ENCODE measurements around the gene PKNOX2.

Gene PKNOX2

DNA sequence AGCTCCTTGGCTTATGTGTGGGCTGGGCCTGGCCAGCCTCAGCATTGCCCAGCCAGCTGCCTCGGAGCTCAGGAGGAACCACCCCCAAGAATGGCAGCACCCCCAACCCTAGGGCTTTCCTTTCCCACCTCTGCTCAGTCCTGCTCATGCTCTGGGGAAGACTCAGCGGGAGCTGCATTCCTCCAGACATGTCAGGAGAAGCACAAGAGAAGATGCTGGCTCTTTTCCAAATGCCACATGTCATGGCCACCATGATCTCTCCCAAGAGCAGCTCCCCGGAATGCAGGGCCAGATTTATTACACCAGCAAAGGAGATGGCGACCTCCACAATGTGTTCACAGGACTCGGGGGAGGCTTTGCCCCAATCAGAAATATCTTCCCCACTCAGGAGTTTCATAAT, 143.7 kb downstream of the PKNOX2 start:
- TF ChIP-seq, protein P1, sequence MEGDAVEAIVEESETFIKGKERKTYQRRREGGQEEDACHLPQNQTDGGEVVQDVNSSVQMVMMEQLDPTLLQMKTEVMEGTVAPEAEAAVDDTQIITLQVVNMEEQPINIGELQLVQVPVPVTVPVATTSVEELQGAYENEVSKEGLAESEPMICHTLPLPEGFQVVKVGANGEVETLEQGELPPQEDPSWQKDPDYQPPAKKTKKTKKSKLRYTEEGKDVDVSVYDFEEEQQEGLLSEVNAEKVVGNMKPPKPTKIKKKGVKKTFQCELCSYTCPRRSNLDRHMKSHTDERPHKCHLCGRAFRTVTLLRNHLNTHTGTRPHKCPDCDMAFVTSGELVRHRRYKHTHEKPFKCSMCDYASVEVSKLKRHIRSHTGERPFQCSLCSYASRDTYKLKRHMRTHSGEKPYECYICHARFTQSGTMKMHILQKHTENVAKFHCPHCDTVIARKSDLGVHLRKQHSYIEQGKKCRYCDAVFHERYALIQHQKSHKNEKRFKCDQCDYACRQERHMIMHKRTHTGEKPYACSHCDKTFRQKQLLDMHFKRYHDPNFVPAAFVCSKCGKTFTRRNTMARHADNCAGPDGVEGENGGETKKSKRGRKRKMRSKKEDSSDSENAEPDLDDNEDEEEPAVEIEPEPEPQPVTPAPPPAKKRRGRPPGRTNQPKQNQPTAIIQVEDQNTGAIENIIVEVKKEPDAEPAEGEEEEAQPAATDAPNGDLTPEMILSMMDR (IDR thresholded peaks at IDR 0.05; ENCODE audit: low read depth, low read length, missing control alignments) = no peak
- H3K4me3 ChIP-seq (ENCODE audit: low read depth, low read length) = no peak overlapping the region
- no peak for DNase-seq (ENCODE audit: low read depth)

GRCh38 chr11:125312391-125312790, 147.8 kb downstream of the PKNOX2 start:
- TF ChIP-seq, protein P1 (IDR thresholded peaks at IDR 0.05; ENCODE audit: low read depth, low read length, missing control alignments) = no peak
- no peak for DNase-seq (ENCODE audit: low read depth)
- H3K4me3 ChIP-seq (ENCODE audit: low read depth, low read length) = no peak overlapping the region

DNA sequence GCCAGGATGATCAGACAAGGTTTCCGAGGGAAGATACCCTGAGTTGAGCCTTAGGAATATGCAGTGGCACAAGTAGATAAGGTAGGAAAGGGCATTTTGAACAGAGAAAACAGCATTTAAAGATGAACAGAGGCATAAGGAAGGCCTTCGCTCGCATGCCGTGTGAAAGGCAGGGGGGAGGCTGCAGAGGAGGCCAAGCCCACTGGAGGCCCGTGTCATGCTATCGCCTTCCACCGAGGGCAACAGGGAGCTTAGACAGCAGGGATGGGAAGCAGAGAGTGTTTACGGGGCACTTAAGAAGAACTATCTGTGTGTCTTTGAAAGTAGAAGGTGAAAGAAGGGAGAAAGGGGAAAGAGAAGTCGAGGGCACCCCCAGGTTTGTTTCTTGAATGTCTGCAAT, 148.3 kb downstream of the PKNOX2 start:
- no peak for DNase-seq (ENCODE audit: low read depth)
- TF ChIP-seq, protein P1 (IDR thresholded peaks at IDR 0.05; ENCODE audit: low read depth, low read length, missing control alignments) = no peak
- no peak overlapping the region for H3K4me3 ChIP-seq (ENCODE audit: low read depth, low read length)

DNA sequence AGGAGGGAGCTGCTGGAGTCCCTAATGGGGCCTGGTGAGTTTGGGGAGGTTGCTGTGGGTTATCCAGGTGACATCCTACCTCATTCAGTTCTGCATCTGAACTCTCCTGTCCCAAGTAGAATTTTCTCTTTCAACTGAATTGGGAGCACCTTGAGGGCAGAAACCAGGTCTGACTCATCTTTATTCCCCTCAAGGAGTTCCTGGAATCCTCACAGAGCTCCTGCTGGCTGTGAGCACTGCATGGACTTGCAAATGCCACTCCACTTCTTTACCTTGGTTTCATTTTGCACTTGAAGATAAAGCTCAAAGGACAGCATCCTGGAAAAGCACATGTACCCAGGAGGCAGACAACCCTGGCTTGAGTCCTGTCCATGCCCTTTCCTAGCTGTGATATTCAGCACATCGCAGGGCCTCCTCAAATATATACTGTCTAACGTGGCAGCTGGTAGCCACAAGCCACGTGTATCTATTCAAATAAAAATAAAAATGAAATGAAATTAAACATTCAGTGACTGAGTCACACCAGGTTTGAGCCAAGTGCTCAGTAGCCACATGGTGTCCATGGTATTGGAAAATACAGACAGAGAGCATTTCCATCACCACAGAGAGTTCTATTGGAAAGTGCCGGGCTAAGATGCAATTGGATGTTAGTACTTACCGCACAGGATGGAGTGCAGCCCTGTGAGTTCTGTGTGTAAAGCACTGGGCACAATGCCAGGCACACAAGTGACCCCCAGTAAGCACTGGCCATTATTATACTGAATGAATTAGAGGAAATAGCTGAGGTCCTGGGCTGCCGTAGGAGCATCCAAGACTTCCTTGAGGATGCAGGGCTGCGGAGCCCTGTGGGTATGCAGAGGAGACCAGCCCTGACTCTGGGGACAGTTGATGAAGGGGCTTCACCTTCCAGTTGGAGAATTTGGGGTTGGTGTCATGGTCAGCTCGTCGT, 149.0 kb downstream of the PKNOX2 start:
- TF ChIP-seq, protein P1 (IDR thresholded peaks at IDR 0.05; ENCODE audit: low read depth, low read length, missing control alignments) = no peak
- DNase-seq (ENCODE audit: low read depth) = no peak
- H3K4me3 ChIP-seq (ENCODE audit: low read depth, low read length) = no peak overlapping the region

GRCh38 chr11:125314276-125315078, 149.9 kb downstream of the PKNOX2 start:
- TF ChIP-seq, protein P1 (IDR thresholded peaks at IDR 0.05; ENCODE audit: low read depth, low read length, missing control alignments) = no peak
- H3K4me3 ChIP-seq (ENCODE audit: low read depth, low read length) = no peak overlapping the region
- DNase-seq (ENCODE audit: low read depth) = no peak

- H3K4me3 ChIP-seq (ENCODE audit: low read depth, low read length) = no peak overlapping the region
- TF ChIP-seq, protein P1 (IDR thresholded peaks at IDR 0.05; ENCODE audit: low read depth, low read length, missing control alignments) = no peak
- DNase-seq (ENCODE audit: low read depth) = no peak
These were observed 150.7 kb downstream of the PKNOX2 start for GRCh38 chr11:125315079-125315740.
